Mucosa of stomach (tissue), 1 donor: ENCODE results near the gene CNTNAP5.

Experiments
- H3K27me3 ChIP-seq: one replicate; pipeline ENCODE4 v1.7.0; 2013; ENCODE audit warnings: mild to moderate bottlenecking, low read length; ENCODE audit not compliant: control insufficient read depth, insufficient read depth
- H3K36me3 ChIP-seq: one replicate; pipeline ENCODE4 v1.7.0; 2013; ENCODE audit warnings: low read length; ENCODE audit not compliant: control insufficient read depth, insufficient read depth
- H3K4me1 ChIP-seq: one replicate; pipeline ENCODE4 v1.7.0; 2013; ENCODE audit warnings: mild to moderate bottlenecking, low read length; ENCODE audit not compliant: control insufficient read depth, insufficient read depth
- H3K4me3 ChIP-seq: one replicate; pipeline ENCODE4 v1.7.0; 2013; ENCODE audit warnings: low read length
- H3K9ac ChIP-seq: one replicate; pipeline ENCODE4 v1.7.0; 2013; ENCODE audit warnings: mild to moderate bottlenecking, low read length, moderate library complexity
- H3K9me3 ChIP-seq: one replicate; pipeline ENCODE4 v1.7.0; 2013; ENCODE audit warnings: mild to moderate bottlenecking, low read length, moderate library complexity; ENCODE audit not compliant: control insufficient read depth
- donor health status: Pancreatic carcinoma.

Gene CNTNAP5

DNA sequence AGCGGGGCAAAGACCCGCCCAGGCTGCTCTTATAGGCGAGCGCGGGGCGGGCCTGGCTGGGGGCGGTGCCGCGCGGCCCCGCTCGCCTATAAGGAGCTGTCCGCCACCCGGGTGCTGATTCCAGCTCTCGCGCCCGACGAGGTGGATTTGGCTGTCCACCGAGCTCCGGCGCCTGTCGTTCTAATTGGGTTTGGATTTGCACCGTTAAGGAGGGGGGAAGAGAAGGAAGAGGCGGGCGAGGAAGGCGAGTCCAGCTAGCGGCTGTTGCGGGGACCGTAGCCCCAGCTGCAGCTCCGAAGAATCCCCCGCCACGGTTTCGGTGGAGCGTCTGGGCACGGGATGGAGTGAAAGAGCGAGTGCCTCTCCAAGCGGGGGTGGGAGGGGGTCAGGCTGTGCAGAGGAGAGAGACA, at the start of gene CNTNAP5:
Gene CNTNAP5 (plus strand): TSS at position 117 of the 410 bp plus-strand sequence. CDS start 364 bp downstream, outside the sequence.
- Histone ChIP-seq H3K4me3 (no peak within 1 kb of the TSS), H3K27me3 (peaks cover 24% of the 10 kb centered on the region), H3K9me3 (no peaks in the 10 kb centered on the region), H3K9ac (no peak within 1 kb of the TSS), H3K36me3 (no peaks in the 10 kb centered on the region), H3K4me1 (no peaks in the 10 kb centered on the region)

- H3K36me3 ChIP-seq, result no peaks in the 10 kb centered on the region
- H3K27me3 ChIP-seq, result no peaks in the 10 kb centered on the region
- no peaks in the 10 kb centered on the region for H3K9me3 ChIP-seq
- no peaks in the 10 kb centered on the region for H3K4me1 ChIP-seq
- H3K4me3 ChIP-seq, result no peak overlapping the region
- no peak overlapping the region for H3K9ac ChIP-seq
Measured at GRCh38 chr2:123976054-123976648, 48.9 kb upstream of the CNTNAP5 start.

DNA sequence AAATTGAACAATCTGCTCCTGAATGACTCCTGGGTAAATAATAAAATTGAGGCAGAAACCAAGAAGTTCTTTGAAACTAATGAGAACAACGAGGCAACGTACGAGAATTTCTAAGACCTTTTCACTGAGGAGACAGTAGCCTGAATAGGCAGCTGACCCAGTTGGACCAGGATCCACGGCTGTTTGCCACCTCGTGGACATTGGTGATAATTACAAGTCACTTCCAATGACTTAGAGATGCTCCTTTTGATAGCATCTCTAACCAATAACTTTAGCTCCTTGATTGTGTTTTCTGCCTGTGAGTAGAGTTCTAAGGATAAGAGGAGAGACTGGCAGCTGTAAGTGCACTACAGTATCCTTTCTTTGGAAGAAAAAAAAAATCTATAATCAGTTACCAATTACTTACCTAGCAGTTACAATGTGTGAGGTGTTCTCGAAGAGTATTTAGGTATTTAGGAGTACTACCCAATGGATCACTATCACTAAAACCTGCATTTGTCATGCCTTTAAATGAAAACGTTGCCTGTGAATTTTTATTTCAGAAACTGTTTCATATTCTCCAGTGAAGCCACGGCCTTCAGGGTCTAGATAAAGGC, 31.3 kb upstream of the CNTNAP5 start:
- Histone ChIP-seq H3K27me3 (no peaks in the 10 kb centered on the region), H3K4me3 (no peak overlapping the region), H3K36me3 (no peaks in the 10 kb centered on the region), H3K9me3 (no peaks in the 10 kb centered on the region), H3K4me1 (no peaks in the 10 kb centered on the region), H3K9ac (no peak overlapping the region)

- Histone ChIP-seq H3K36me3 (no peaks in the 10 kb centered on the region), H3K27me3 (no peaks in the 10 kb centered on the region), H3K9ac (no peak overlapping the region), H3K9me3 (no peaks in the 10 kb centered on the region), H3K4me1 (no peaks in the 10 kb centered on the region), H3K4me3 (no peak overlapping the region)
Measured at GRCh38 chr2:123999681-124000080, 25.4 kb upstream of the CNTNAP5 start.

DNA sequence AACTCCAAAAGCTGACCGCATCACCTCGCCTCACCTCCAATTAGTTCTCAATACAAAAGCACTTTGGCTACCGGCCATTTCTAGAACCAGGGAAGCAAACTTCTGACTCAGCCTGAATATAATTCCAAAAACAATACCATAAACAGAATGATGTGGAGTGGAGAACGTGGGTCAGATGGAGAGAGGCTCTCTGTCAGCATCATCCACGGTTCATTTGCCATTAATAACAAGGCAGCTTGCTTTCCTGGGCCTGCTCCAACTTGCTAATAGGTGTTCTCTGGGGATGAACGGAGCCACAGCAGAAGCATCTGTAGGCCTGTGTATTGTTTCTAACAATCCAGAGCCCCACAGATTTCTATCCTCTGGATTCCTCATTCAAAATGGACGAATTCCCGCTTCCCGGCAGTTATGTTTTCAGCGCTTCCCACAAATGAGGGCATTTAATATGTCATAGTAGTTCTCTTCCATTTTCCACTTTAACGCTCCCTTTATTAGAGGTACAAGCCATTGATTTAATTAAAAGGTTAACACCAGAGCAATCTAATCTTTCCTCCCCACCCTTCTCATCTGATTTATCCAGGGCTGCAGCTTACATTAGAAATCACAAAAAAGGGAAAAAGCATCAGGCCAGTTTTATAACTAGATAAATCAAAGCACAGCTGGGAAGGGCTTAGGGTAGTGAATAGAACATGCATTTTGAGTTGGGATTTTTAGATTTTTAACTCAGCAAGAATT, 23.2 kb upstream of the CNTNAP5 start:
- no peaks in the 10 kb centered on the region for H3K27me3 ChIP-seq
- no peaks in the 10 kb centered on the region for H3K4me1 ChIP-seq
- H3K9ac ChIP-seq, result no peak overlapping the region
- no peaks in the 10 kb centered on the region for H3K9me3 ChIP-seq
- H3K4me3 ChIP-seq, result no peak overlapping the region
- no peaks in the 10 kb centered on the region for H3K36me3 ChIP-seq

GRCh38 chr2:124018890-124019289, 6.2 kb upstream of the CNTNAP5 start:
- no peaks in the 10 kb centered on the region for H3K4me1 ChIP-seq
- no peak overlapping the region for H3K9ac ChIP-seq
- no peak overlapping the region for H3K4me3 ChIP-seq
- no peaks in the 10 kb centered on the region for H3K27me3 ChIP-seq
- no peaks in the 10 kb centered on the region for H3K36me3 ChIP-seq
- no peaks in the 10 kb centered on the region for H3K9me3 ChIP-seq

DNA sequence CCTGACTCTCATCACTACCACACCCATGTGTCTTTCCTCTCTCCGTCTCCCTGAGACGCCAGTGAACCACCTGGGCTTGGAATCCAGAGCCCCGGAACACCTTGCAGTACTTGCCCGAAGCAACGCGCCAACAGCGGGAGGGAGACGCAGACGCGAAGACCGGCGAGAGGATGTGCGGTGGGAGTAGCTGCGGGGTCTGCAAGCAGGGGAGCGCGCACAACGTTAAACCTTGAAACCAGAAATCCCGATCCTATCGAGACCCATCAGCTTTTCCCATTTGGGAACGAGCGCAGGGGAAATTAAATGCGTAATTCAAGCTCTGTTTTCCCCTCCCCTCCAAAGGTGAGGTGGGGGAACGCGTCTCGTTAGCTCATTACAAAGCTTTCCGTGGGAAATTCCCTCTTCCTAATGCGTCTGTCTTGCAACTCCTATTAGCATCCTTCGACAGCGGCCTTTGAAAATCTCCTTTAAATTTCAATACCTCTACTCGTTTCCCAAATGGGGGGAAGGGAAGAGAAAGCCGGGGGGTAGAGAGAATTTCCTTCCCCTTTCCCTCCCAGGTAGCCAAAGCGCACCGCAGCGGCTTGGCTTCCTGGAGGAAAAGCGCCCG, 421 bp upstream of the CNTNAP5 start:
- peaks cover 24% of the 10 kb centered on the region for H3K27me3 ChIP-seq
- no peaks in the 10 kb centered on the region for H3K36me3 ChIP-seq
- no peak overlapping the region for H3K9ac ChIP-seq
- no peaks in the 10 kb centered on the region for H3K4me1 ChIP-seq
- H3K9me3 ChIP-seq, result no peaks in the 10 kb centered on the region
- no peak overlapping the region for H3K4me3 ChIP-seq

- Histone ChIP-seq H3K9ac (no peak overlapping the region), H3K36me3 (no peaks in the 10 kb centered on the region), H3K9me3 (no peaks in the 10 kb centered on the region), H3K27me3 (peaks cover 24% of the 10 kb centered on the region), H3K4me1 (no peaks in the 10 kb centered on the region), H3K4me3 (no peak overlapping the region)
Measured at GRCh38 chr2:124025891-124026434, 876 bp downstream of the CNTNAP5 start.

DNA sequence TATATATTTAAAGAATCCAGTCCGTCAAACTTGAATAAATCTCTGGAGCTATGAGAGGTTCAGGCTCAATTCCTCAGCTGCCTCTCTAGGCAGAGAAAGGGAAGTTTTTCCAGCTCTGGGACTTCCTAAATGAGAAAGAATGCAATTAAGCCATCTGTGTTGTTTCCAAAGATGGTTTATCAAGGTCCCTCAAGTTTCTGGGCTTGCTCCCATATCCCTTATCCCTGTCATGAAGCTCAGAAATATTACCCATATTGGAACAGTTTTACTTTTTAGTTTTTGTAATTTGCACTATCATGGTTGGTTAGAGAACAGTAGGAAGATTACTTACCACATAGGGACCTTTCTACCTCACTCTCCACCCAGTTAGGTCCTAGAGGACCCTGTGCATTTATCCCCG, 1.4 kb downstream of the CNTNAP5 start:
- Histone ChIP-seq H3K9me3 (no peaks in the 10 kb centered on the region), H3K36me3 (no peaks in the 10 kb centered on the region), H3K9ac (no peak overlapping the region), H3K4me3 (no peak overlapping the region), H3K4me1 (no peaks in the 10 kb centered on the region), H3K27me3 (peaks cover 24% of the 10 kb centered on the region)

DNA sequence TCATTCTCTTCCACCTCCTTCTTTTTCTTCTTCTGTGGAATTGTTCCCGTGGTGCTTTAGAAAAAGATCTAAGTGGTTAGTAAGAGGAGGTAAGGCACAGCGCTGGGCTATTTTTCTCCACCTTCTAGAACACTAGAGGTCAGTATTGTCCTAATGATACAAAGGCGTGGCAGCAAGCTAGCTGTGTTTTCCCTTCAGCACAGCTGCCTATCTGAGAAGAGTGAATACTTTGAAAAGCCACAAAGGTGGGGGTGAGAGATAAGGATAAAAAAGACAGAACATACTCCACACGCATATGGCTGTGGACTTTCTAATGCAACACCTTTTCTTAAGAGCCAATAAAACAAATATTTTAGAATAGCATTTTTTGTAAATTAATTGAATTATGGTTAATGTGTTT, 2.1 kb downstream of the CNTNAP5 start:
- Histone ChIP-seq H3K4me1 (no peaks in the 10 kb centered on the region), H3K4me3 (no peak overlapping the region), H3K36me3 (no peaks in the 10 kb centered on the region), H3K9me3 (no peaks in the 10 kb centered on the region), H3K27me3 (peaks cover 24% of the 10 kb centered on the region), H3K9ac (no peak overlapping the region)

DNA sequence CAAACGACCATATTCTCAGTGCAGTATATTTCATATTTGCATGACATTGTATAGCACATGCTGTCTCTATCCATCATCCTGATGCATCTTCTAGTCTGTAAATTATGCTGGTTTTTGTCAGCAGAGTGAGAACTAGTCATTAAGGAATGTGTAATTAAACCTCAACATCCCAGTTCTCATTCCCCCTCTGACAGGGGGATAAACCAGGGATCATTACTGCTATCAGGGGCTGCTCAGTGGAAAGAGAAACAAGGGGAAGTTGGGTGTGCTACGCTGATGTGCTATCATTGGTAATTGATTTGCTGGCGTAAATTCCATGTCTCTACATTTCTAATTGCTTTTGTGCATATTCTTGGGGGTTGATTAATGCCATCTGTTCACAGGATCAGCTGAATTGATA, 7.7 kb downstream of the CNTNAP5 start:
- H3K4me3 ChIP-seq, result no peak overlapping the region
- no peaks in the 10 kb centered on the region for H3K9me3 ChIP-seq
- no peak overlapping the region for H3K9ac ChIP-seq
- no peaks in the 10 kb centered on the region for H3K36me3 ChIP-seq
- no peaks in the 10 kb centered on the region for H3K27me3 ChIP-seq
- no peaks in the 10 kb centered on the region for H3K4me1 ChIP-seq

DNA sequence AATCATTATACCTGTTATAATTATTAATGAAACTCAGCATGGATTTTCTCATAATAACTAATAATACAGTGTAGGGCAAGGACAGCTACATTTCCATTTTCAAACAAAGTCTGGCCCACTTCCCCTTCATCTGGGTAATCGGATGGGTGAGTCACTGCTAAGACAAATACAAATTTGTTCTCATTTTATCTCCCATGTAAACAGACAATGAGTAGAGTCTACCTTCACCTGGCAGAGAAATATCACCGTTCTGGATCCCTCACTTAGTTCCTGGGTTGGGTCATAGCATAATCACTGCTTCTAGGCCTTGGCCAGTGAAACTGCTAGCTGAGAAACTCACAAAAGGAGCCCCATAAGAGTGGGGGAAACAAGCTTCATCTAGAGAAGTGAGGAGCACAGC, 9.2 kb downstream of the CNTNAP5 start:
- Histone ChIP-seq H3K27me3 (no peaks in the 10 kb centered on the region), H3K9me3 (no peaks in the 10 kb centered on the region), H3K36me3 (no peaks in the 10 kb centered on the region), H3K9ac (no peak overlapping the region), H3K4me3 (no peak overlapping the region), H3K4me1 (no peaks in the 10 kb centered on the region)
